K562 (cell line): ENCODE measurements around the gene SLCO3A1. TPM values are rescaled to one million over a fixed set of nuclear protein-coding genes. Genes with fewer than 3 reads are reported as not detected.

Experiments
- ARID4B ChIP-seq: sonication (generic); formaldehyde crosslinking; IDR thresholded peaks from 2 replicates; pipeline ENCODE4 v1.8.0; 2022; ENCODE audit warnings: mild to moderate bottlenecking, missing genetic modification reagents
- FOXM1 ChIP-seq, 2 experiments: fragments of 450-650 bp in 1 of 2; sonication (generic) in 1 of 2; formaldehyde crosslinking in 1 of 2; IDR thresholded peaks; 2 replicates each; pipeline versions ENCODE4 v1.6.1 to v1.9.0; 2017 to 2022; ENCODE audit warnings: low read depth in 2 of 2, mild to moderate bottlenecking in 2 of 2, missing genetic modification reagents in 1 of 2, moderate library complexity in 1 of 2
- MAFG ChIP-seq: fragments of 450-650 bp; conservative IDR thresholded peaks from 2 replicates; pipeline ENCODE4 v1.6.1; 2016; ENCODE audit warnings: missing genetic modification characterization, missing compliant biosample characterization
- NFE2 ChIP-seq: IDR thresholded peaks from 2 replicates; pipeline ENCODE4 v1.6.1; 2014; ENCODE audit warnings: antibody characterized with exemption, low read depth
- PRMT5 ChIP-seq: sonication (generic); formaldehyde crosslinking; IDR thresholded peaks from 2 replicates; pipeline ENCODE4 v1.5.0; 2020; ENCODE audit warnings: missing genetic modification reagents
- PTRF ChIP-seq: fragments of 450-650 bp; IDR thresholded peaks from 2 replicates; pipeline ENCODE4 v1.6.1; 2016; ENCODE audit warnings: mild to moderate bottlenecking, missing genetic modification characterization, missing compliant biosample characterization
- TARDBP ChIP-seq: fragments of 450-650 bp; IDR thresholded peaks from 2 replicates; pipeline ENCODE4 v1.6.1; 2016
- ZBTB7A ChIP-seq: IDR thresholded peaks from 2 replicates; pipeline ENCODE4 v1.6.1; 2011; ENCODE audit warnings: low read depth, mild to moderate bottlenecking, low read length, moderate library complexity, borderline replicate concordance; ENCODE audit not compliant: control insufficient read depth
- ZNF184 ChIP-seq: sonication (generic); formaldehyde crosslinking; IDR thresholded peaks from 2 replicates; pipeline ENCODE4 v1.5.0; 2020; ENCODE audit warnings: missing genetic modification reagents
- ZNF57 ChIP-seq: fragments of 450-650 bp; formaldehyde crosslinking; IDR thresholded peaks from 2 replicates; pipeline ENCODE4 v1.4.0; 2020; ENCODE audit warnings: mild to moderate bottlenecking, moderate library complexity
- polyA plus RNA-seq, 8 experiments: library from polyadenylated mRNA; depleted of rRNA in 4 of 8; stranded (reverse) in 5 of 8; unstranded in 3 of 8; fragments of >200 nt; fragmentation: Nextera tagmentation in 2 of 8; fragmentation: Illumina TruSeq in 1 of 8; extraction: Ambion mirVana in 2 of 8; extraction: Trizol in 1 of 8; gene quantifications; 2 replicates each; pipeline versions ENCODE4 v1.2.1 to v1.2.3, GENCODE V29; 2011 to 2014; ENCODE audit warnings: inconsistent platforms in 1 of 8, missing spikeins in 1 of 8
- total RNA-seq, 7 experiments: library from RNA; depleted of rRNA in 6 of 7; stranded (reverse); fragments of >200 nt in 6 of 7; fragmentation: Illumina TruSeq in 2 of 7; extraction: Trizol in 2 of 7; gene quantifications; 2 replicates each; pipeline versions ENCODE4 v1.2.1 to v1.2.3, GENCODE V29; 2011 to 2021; ENCODE audit warnings: low replicate concordance in 1 of 7

The SLCO3A1 gene
- total and polyA plus RNA-seq, 9 of the 15 experiments (the other 6 are each of a cell fraction or from before 2014, with no cell fraction given), result 0.01 to 0.84 (median 0.06) TPM; not detected in 3

- TF ChIP-seq TARDBP (no peak), NFE2 (no peak), ZBTB7A (no peak), ARID4B (CRISPR knock-in tag) (no peak), PTRF (tag) (no peak), ZNF57 (CRISPR knock-in tag) (no peak), PRMT5 (CRISPR knock-in tag) (no peak), ZNF184 (CRISPR knock-in tag) (no peak), FOXM1 (IDR thresholded peaks at IDR 0.05; ENCODE audit: low read depth) (no peak), FOXM1 (CRISPR knock-in tag; IDR thresholded peaks at IDR 0.05; ENCODE audit: low read depth) (no peak), MAFG (tag) (no peak)
Measured at GRCh38 chr15:92062505-92062904, 209.0 kb downstream of the SLCO3A1 start (continued).
